RWPE1 (cell line): ENCODE data around the gene KLHL36.

ENCODE experiments used
- CTCF ChIA-PET: fragments of 350-600 bp; sonication (Branson Sonifier 250); formaldehyde crosslinking; extraction: SDS; loops from one replicate; lab custom pipeline; 2021; lab: Yijun Ruan, JAX
- POLR2A ChIA-PET: fragments of 400-600 bp; formaldehyde crosslinking; extraction: SDS; loops from one replicate; lab custom pipeline; 2020; ENCODE audit warnings: antibody characterized with exemption; ENCODE audit not compliant: low non-redundant PET; lab: Yijun Ruan, JAX
- DNase-seq: peaks from one replicate; pipeline ENCODE4 v3.0.0; 2012; ENCODE audit warnings: low spot score
- H3K27ac ChIP-seq: fragments of 450-650 bp; 2 replicates; pipeline ENCODE4 v1.5.1; 2017
- TF ChIP-seq, protein P1 (sequence below): fragments of 450-650 bp; conservative IDR thresholded peaks from 2 replicates; pipeline ENCODE4 v1.5.1; 2017; ENCODE audit warnings: low read depth, mild to moderate bottlenecking

KLHL36 gene

DNA sequence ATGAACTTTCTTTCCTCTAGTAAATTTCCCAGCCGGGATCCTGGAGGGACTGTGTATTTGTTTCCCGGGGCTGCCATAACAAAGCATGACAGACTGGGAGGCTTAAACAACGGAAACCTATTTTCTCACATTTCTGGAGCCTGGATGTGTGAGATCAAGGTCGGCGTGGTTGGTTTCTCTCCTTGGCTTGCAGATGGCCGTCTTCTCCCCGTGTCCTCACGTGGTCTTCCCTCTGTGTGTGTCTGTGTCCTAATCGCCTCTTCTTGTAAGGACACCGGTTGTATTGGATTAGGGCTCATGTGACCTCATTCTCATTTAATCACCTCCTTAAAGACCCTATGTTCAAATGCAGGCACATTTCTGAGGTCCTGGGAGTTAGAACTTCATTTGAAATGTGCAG lies 29.5 kb downstream of the KLHL36 start:
- POLR2A ChIA-PET: no interaction called here
- CTCF ChIA-PET: no interaction called here
- DNase-seq: no peak
- no peak overlapping the region for H3K27ac ChIP-seq
- TF ChIP-seq, protein P1, sequence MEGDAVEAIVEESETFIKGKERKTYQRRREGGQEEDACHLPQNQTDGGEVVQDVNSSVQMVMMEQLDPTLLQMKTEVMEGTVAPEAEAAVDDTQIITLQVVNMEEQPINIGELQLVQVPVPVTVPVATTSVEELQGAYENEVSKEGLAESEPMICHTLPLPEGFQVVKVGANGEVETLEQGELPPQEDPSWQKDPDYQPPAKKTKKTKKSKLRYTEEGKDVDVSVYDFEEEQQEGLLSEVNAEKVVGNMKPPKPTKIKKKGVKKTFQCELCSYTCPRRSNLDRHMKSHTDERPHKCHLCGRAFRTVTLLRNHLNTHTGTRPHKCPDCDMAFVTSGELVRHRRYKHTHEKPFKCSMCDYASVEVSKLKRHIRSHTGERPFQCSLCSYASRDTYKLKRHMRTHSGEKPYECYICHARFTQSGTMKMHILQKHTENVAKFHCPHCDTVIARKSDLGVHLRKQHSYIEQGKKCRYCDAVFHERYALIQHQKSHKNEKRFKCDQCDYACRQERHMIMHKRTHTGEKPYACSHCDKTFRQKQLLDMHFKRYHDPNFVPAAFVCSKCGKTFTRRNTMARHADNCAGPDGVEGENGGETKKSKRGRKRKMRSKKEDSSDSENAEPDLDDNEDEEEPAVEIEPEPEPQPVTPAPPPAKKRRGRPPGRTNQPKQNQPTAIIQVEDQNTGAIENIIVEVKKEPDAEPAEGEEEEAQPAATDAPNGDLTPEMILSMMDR: no peak

DNA sequence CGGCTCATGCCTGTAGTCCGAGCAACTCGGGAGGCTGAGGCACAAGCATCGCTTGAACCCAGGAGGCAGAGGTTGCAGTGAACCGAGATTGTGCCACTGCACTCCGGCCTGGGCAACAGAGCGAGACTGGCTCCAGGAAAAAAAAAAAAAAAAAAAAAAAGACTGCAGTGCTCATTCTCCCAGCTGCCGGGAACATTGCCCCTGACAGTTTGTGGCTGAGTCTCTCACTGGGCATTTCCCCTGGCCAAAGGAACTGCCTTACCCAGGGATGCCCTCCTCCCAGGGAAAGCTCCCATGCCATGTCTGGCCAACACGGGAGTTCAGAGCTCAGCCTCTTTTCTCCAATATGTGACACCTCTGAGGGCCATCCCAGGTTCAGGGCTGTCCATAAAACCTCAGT lies 30.2 kb downstream of the KLHL36 start:
- no peak overlapping the region for H3K27ac ChIP-seq
- ChIA-PET CTCF (interaction anchor here (0.6 kb wide), 1 partner anchor 31 kb away, joined by 3 read pairs; no protein-coding TSS in a partner anchor), POLR2A (no interaction called here)
- DNase-seq: no peak
- TF ChIP-seq, protein P1: no peak

DNA sequence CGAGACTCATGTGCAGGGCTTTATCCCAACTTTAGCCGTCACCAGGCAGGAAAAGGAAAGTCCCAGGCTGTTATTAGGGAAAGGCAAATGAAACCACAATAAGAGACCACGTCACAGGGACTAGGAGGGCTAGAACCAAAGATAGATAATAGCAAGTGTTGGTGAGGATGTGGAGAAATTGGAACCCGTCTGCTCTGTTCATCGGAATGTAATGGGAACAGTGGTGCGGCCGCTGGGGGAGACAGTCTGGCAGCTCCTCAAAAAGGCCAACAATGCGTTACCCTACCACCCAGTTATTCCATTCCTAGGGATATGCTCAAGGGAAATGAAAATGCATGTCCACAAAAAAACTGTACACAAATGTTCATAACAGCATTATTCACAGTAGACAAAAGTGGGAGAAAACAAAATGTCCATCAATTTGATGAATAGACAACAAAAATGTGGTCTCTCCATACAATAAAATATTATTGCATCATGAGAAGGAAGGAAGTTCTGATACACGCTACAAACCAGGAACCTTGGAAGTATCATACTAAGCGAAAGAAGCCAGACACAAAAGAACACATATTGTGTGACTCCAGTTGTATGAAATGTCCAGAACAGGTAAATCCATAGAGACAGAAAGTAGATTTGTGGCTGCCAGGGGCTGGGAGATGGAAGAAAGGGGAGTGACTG lies 32.0 kb downstream of the KLHL36 start:
- TF ChIP-seq, protein P1: no peak
- no peak overlapping the region for H3K27ac ChIP-seq
- CTCF ChIA-PET: interaction anchor here (0.5 to 0.6 kb wide), 2 partner anchors 11 to 168 kb away, joined by 3 to 4 read pairs; no protein-coding TSS in a partner anchor
- DNase-seq: no peak
- POLR2A ChIA-PET: no interaction called here

DNA sequence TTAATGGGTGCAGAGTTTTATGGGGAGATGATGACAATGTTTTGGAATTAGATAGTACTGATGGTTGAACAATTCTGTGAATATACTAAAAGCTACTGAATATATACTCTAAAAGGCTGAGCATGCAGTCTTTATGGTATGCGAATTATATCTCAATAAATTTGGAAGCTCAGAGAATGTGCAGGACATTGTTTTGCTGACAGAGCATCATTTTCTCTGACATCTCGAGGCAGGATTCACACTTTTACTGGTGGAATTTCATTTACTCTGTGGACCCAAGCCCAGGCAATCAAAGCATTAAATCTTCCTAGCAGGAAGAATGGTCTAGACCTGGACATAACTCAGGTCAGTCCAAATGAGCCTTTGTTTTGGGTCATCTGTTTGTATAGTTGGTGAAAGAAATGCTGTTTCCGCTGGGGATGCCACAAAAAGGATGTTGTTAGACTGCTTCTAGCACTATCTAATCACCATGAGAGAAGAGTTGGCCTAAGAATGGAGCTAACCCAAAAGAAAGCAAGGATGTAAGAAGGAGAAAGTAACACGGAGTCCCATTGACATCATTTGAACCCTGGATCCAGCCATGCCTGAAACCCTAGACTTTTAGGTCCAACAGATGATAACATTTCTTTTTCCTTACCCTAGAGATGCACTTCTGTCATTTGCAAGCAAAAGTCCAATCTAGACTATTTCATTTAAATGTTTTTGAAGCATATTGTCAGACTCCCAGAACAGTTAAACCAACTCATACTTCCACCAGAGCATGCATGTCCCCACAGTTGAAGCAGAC lies 32.7 kb downstream of the KLHL36 start:
- no peak for DNase-seq
- CTCF ChIA-PET: interaction anchor here (0.5 to 1.2 kb wide), 2 partner anchors 9 to 169 kb away, joined by 3 to 8 read pairs; no protein-coding TSS in a partner anchor
- no peak overlapping the region for H3K27ac ChIP-seq
- TF ChIP-seq, protein P1: no peak
- POLR2A ChIA-PET: no interaction called here

DNA sequence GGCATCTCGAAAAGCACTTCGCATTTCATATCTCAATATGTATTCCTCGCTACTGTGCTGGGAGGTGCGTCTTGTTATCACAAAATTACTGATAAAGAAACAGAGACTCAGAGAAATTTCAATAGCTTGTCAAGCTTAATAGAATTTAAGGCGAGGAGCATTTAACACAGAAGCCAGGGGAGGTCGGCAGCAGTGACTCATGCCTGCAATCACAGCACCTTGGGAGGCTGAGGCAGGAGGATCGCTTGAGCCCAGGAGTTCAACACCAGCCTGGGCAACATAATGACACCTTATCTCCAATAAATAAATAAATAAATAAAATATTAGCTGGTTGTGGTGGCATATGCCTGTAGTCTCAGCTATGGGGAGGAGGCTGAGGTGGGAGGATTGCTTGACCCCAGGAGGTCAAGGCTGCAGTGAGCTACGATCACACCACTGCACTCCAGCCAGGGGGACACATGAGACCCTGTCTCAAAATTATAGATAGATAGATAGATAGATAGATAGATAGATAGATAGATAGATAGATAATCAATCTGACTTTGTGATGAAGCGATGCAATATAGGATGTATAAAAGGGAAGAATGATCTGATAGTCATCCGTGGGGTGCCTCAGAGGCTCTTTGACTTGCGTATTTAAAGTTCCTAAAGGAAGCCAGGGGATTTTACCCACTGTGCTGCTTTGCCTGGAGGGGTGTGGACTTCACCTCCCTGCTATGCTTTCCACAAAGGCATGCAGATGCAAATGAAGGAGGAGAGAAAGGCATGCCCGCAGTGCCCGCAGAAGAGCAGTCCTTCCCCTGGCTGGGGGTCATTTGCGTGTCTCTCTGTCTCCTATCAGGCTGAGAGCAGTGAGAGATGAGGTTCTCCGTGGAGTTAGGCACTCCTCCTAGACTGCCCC lies 35.6 kb downstream of the KLHL36 start:
- CTCF ChIA-PET: no interaction called here
- DNase-seq: no peak
- TF ChIP-seq, protein P1: no peak
- H3K27ac ChIP-seq: no peak overlapping the region
- POLR2A ChIA-PET: no interaction called here

DNA sequence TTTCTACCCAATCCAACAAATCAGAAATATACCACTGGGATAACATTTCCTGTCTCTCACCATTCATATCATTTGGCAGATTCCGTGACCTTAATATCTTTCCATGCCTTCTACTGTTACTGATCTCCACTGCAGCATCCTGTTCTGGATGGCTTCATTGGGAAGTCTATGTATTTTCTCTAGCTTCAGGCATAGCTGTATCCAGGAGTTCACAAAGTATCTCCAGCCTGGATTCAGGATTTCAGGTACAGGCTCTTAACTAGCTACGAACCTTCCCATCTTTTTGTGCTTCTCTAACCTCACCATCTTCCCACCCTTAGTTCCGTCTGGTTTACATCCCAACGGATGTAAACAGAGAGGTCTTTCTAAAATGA lies 36.3 kb downstream of the KLHL36 start:
- TF ChIP-seq, protein P1: no peak
- POLR2A ChIA-PET: no interaction called here
- CTCF ChIA-PET: no interaction called here
- no peak for DNase-seq
- H3K27ac ChIP-seq: no peak overlapping the region
